ENCODE measurements around the gene FDXR. TPM values are rescaled to one million over a fixed set of nuclear protein-coding genes. Genes with fewer than 3 reads are reported as not detected.

The FDXR gene
- total and polyA plus RNA-seq, 2 donors (not counting 3 experiments of a cell fraction or from before 2014, with no cell fraction given) = 19.7 to 33.4 TPM

DNA sequence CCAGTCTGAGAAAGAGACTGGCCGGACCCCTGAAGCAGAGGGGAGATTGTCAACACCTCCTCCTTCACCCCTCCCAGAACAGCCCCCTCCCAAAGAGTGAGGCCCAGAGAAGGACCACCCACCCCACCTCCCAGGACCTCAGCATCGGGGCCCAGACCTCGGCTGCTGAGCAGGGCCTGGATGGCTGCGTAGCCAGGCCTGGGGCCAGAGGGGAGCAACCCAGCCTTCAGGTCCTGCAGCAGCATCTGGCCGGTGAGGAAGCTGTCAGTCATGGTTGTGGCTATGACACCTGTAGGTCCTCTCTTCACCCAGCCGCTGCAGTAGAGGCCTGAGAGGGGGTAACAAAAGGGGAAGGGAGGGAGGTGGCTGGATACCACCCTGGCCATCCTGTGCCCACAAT is 9.9 kb downstream of the FDXR start:
- Histone ChIP-seq H3K27me3 (ENCODE audit: control insufficient read depth in 2 of 2, insufficient read depth in 2 of 2, low read length in 2 of 2) (peaks cover 25 to 32% of the 10 kb centered on the region in 2 experiments), H3K9ac (replicated peaks; ENCODE audit: extremely low read depth, insufficient read depth, low read length) (no peak overlapping the region), H3K79me2 (ENCODE audit: control insufficient read depth, insufficient read depth, low read length) (no peaks in the 10 kb centered on the region), H3K4me2 (ENCODE audit: insufficient read depth, low read length) (no peak overlapping the region), H3K36me3 (ENCODE audit: control insufficient read depth in 2 of 2, extremely low read depth in 1 of 2, insufficient read depth in 2 of 2, low read length in 2 of 2) (no peaks in the 10 kb centered on the region), H3K27ac (ENCODE audit: insufficient read depth, low read depth, low read length) (no peak overlapping the region), H3K4me1 (ENCODE audit: control insufficient read depth, extremely low read depth, insufficient read depth, low read length) (peaks cover 7% of the 10 kb centered on the region), H2AFZ (ENCODE audit: low read depth, low read length) (no peak overlapping the region), H3K9me3 (replicated peaks; ENCODE audit: control insufficient read depth, insufficient read depth, low read length) (no peaks in the 10 kb centered on the region), H3K4me3 (replicated peaks in 1 of 3; ENCODE audit: insufficient read depth in 1 of 3, low read depth in 1 of 3, low read length in 3 of 3) (no peak overlapping the region), H4K20me1 (replicated peaks; ENCODE audit: control insufficient read depth, extremely low read depth, insufficient read depth, low read length) (no peaks in the 10 kb centered on the region), H3K9me1 (replicated peaks; ENCODE audit: control insufficient read depth, extremely low read depth, insufficient read depth, low read length) (no peaks in the 10 kb centered on the region)
- TF ChIP-seq JUN (IDR thresholded peaks at IDR 0.05; ENCODE audit: borderline replicate concordance, insufficient read depth, insufficient read length, low read depth) (no peak), GATA2 (IDR thresholded peaks at IDR 0.05; ENCODE audit: insufficient read depth, insufficient read length, low read depth, low read length) (no peak), MYC (IDR thresholded peaks at IDR 0.05; ENCODE audit: low read depth, low read length) (no peak), EZH2 (IDR thresholded peaks at IDR 0.05; ENCODE audit: borderline replicate concordance, low read depth, low read length, severe bottlenecking) (no peak), FOS (IDR thresholded peaks at IDR 0.05; ENCODE audit: borderline replicate concordance, insufficient read depth, low read length) (no peak), POLR2A (IDR thresholded peaks at IDR 0.05; ENCODE audit: low read depth, low read length) (no peak), POLR2AphosphoS5 (IDR thresholded peaks at IDR 0.05; ENCODE audit: insufficient read depth, low read depth, low read length) (no peak)
- TF ChIP-seq, protein P1, sequence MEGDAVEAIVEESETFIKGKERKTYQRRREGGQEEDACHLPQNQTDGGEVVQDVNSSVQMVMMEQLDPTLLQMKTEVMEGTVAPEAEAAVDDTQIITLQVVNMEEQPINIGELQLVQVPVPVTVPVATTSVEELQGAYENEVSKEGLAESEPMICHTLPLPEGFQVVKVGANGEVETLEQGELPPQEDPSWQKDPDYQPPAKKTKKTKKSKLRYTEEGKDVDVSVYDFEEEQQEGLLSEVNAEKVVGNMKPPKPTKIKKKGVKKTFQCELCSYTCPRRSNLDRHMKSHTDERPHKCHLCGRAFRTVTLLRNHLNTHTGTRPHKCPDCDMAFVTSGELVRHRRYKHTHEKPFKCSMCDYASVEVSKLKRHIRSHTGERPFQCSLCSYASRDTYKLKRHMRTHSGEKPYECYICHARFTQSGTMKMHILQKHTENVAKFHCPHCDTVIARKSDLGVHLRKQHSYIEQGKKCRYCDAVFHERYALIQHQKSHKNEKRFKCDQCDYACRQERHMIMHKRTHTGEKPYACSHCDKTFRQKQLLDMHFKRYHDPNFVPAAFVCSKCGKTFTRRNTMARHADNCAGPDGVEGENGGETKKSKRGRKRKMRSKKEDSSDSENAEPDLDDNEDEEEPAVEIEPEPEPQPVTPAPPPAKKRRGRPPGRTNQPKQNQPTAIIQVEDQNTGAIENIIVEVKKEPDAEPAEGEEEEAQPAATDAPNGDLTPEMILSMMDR (IDR thresholded peaks at IDR 0.05; ENCODE audit: extremely low read depth in 1 of 2, insufficient read depth in 1 of 2, low read depth in 1 of 2, low read length in 2 of 2) = no peak
- TF ChIP-seq, protein P2, sequence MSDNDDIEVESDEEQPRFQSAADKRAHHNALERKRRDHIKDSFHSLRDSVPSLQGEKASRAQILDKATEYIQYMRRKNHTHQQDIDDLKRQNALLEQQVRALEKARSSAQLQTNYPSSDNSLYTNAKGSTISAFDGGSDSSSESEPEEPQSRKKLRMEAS (IDR thresholded peaks at IDR 0.05; ENCODE audit: insufficient read depth, insufficient read length) = no peak
- no TSS peak for BruUV-seq (replicated peaks)
- no peak for FAIRE-seq
- ChIA-PET POLR2A (interaction anchor here (1.3 kb wide), 1 partner anchor 10 kb away, joined by 6 read pairs; the partner anchor contains the start of gene FDXR), CTCF (interaction anchor here (0.7 to 14.2 kb wide), 21 partner anchors 8 to 660 kb away, joined by 3 to 325 read pairs (median 7); partner anchors contain the start of genes FDXR, NAT9 and RPL38)
- intact Hi-C loops (cut with micrococcal nuclease) = loop anchor here (1.0 kb wide), 3 partner anchors 72 to 119 kb away; partner anchors contain the start of gene NHERF1
- dilution Hi-C loops (cut with MboI; ENCODE audit: extremely low pct_ligation_motif_present, low sequenced_read_pairs) = no loop called here
- DNase-seq (ENCODE audit: low read depth, low spot score) = no peak

All from endothelial cell of umbilical vein (primary cell).